ENCODE results near the gene ZCCHC14. TPM values are rescaled to one million over a fixed set of nuclear protein-coding genes. Genes with fewer than 3 reads are reported as not detected.

The ZCCHC14 gene
- total RNA-seq, 1 experiment from 2014 or later: 27.7 TPM

DNA sequence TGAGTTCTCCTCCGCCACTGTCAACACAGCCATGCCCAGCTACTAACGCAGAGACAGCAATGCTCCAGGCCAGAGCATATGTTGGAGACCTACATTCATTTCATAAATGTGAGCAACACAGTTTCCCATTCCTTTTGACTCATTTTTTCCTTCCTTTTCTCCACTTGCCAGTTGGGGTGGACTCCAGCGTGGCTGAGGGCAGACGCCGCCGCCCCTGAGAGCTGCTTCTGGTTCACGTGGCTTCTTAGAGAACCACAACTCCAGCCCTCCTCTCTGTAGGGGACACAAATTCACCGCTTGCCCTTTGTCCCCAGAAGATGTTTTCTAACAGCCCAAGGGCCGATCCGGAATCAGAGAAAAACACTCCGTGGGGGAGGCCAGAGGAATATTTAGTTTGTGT is 45.8 kb upstream of the ZCCHC14 start:
- Mint-ChIP-seq H3K4me3 (no peak overlapping the region), H3K27ac (no peak overlapping the region; a peak in 2 of 7 replicates), H3K36me3 (ENCODE audit: insufficient read depth in 1 of 3, low read depth in 3 of 3) (peaks cover 2 to 21% (median 4%) of the 10 kb centered on the region in 3 experiments; a peak in 5 of 7 replicates), H3K27me3 (ENCODE audit: low read depth) (peaks cover 43% of the 10 kb centered on the region), H3K4me1 (peaks cover 28 to 31% of the 10 kb centered on the region in 2 experiments), H3K9me3 (peaks cover 23 to 29% of the 10 kb centered on the region in 2 experiments)
- Histone ChIP-seq H3K27me3 (ENCODE audit: insufficient read depth, low read length) (no peaks in the 10 kb centered on the region), H3K27ac (ENCODE audit: insufficient read length, low read depth, low read length) (no peak overlapping the region), H2BK120ac (ENCODE audit: low read depth, low read length, poor library complexity, severe bottlenecking) (no peak overlapping the region), H3T11ph (ENCODE audit: low read length) (no peak overlapping the region), H4K5ac (ENCODE audit: insufficient read length, low read depth, low read length) (no peak overlapping the region), H3K14ac (ENCODE audit: insufficient read depth, low read length) (no peak overlapping the region), H4K20me1 (ENCODE audit: control insufficient read depth, insufficient read depth, insufficient read length) (no peaks in the 10 kb centered on the region), H2BK20ac (ENCODE audit: low read depth, low read length, poor library complexity, severe bottlenecking) (no peak overlapping the region), H4K8ac (replicated peaks; ENCODE audit: insufficient read length, low read depth, low read length) (no peak overlapping the region), H3K18ac (ENCODE audit: insufficient read length, low read depth, low read length) (no peak overlapping the region), H4K91ac (ENCODE audit: insufficient read length, low read depth, low read length) (no peak overlapping the region), H3K4ac (ENCODE audit: low read depth, low read length) (no peak overlapping the region), H3K23me2 (ENCODE audit: insufficient read length, low read depth, low read length, poor library complexity, severe bottlenecking) (no peaks in the 10 kb centered on the region), H3K79me1 (ENCODE audit: insufficient read depth, low read depth, low read length, poor library complexity, severe bottlenecking) (no peaks in the 10 kb centered on the region), H3K9ac (ENCODE audit: extremely low read depth, insufficient read length, low read length) (no peak overlapping the region), H3K4me2 (ENCODE audit: insufficient read depth, insufficient read length, low read length) (no peak overlapping the region), H2AFZ (ENCODE audit: low read length) (no peak overlapping the region), H3K4me1 (ENCODE audit: insufficient read depth, low read length) (peaks cover 2% of the 10 kb centered on the region; the same call in 1 of the 2 replicates), H2BK15ac (ENCODE audit: low read depth, low read length) (no peak overlapping the region), H3K23ac (ENCODE audit: insufficient read length, low read depth, low read length) (no peak overlapping the region), H3K56ac (ENCODE audit: insufficient read length, low read depth, low read length) (no peak overlapping the region), H3K79me2 (ENCODE audit: insufficient read depth, low read length) (no peaks in the 10 kb centered on the region), H3K9me3 (ENCODE audit: control insufficient read depth, low read depth, low read length) (peaks cover under 1% of the 10 kb centered on the region), H2BK5ac (ENCODE audit: insufficient read length, low read length) (no peak overlapping the region), H2AK5ac (ENCODE audit: insufficient read length, low read length) (no peak overlapping the region), H2BK12ac (ENCODE audit: insufficient read length, low read depth, low read length) (no peak overlapping the region)
- WGBS (ENCODE audit: extremely low coverage, insufficient read length, low lambda C conversion rate): no CpG with 5 or more reads among the region's 11 CpGs
- TF ChIP-seq CTCF (conservative IDR thresholded peaks at IDR 0.05): no peak
- no peak for DNase-seq
